ENCODE results near the gene ADGRG6.

ADGRG6 gene

GRCh38 chr6:142349215-142349823 lies 47.5 kb downstream of the ADGRG6 start:
- no peak for DNase-seq (ENCODE audit: low spot score)

DNA sequence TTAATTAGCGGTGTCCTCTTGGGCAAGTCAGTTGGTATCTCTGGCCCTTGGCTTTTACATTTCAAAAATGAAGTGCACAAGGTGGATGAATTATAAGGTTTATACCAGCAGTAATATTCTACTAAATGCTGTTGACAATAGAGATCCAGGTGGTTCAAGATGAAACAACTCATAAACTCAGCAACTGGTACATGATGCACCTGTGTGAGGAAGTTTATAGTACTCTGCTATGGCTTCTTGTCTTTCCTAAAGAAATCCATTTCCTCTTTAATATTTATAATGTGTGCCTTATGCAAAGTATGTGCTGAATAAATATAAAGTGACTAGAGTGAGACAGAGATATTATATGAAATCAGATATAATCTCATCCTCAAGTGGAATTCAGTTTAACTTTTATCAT lies 48.5 kb downstream of the ADGRG6 start:
- no peak for DNase-seq (ENCODE audit: low spot score)

- no peak for DNase-seq (ENCODE audit: low spot score)
Observed at GRCh38 chr6:142353690-142354089, 51.9 kb downstream of the ADGRG6 start.

DNA sequence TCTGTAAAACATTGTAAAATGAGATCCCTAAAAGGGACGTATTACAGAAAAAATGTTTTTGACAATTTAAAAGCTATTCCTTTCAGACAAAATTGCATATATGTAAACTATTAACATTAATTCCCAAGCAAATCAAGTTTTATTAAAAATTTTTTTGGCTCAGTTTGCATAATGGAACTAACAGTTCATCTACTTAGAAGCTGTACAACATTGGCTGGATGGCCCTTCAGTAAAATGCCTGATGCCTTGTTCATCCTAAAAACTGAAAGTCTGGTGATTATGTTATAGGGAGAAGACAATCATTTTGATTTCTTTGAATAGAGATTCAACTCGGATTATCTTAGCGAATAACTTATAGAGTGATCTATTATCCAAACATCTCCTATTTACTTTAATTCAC lies 52.8 kb downstream of the ADGRG6 start:
- no peak for DNase-seq (ENCODE audit: low spot score)

DNA sequence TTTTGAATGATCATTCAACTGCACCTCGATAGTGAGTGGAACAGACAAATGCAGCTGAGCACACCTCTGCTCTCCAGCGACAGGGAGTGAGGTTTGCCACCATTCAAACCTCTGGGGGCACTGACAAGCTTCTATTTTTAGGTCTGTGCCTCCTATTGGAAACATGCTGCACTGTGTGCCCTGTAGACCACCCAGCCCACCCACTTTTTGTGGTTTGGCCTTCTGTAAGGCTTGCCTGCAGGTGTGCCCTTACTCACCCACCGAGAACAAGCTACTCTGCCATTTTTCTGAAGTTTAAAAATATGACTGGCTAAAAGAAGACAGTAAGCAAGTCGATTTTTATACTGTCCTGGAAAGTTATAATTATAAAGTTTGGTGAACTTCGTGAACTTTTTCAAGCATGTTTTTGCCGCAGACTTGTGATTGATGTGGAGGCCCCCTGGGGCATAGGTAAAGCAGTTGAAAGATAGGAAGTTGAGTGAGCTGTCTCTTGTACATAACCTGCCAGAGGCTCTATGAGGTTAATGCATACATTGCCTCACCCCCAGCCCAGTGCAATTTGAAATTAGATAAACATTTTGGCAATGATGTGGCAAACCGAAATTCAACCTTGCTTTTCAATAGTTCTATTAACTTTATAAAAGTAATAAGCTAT lies 53.8 kb downstream of the ADGRG6 start:
- DNase-seq (ENCODE audit: low spot score) = no peak

DNA sequence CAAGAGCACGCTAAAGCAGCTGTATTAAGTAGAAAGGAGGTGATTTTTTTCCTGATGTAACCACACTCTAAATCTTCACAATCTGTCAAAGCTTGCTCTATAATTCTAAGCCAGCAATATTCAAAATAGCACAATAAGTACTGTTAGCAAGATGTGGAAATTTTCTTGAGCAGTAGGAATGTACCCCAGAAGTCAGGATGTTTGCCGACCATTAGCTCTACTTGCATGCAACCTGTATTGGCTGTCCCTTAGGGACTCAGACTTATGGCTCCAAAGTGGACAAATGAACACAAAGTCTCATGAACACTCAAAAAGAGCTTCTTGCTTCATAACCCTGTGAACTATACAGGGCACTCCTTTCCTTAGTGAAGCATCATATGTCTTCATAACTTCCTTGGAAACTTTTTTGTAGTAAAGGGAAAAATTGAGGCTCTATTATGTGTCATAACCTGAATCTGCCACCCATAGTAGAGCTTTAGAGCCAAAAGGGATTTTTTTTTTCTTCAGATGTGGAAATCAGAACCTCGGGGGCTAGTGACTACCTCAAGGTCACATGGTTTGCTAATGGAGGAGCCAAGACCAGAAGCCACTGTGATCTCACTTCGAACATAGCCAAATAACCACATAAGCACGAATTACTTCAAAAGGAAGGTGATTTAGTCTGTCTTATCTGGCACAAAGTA lies 54.5 kb downstream of the ADGRG6 start:
- no peak for DNase-seq (ENCODE audit: low spot score)

GRCh38 chr6:142356884-142357225 lies 55.0 kb downstream of the ADGRG6 start:
- DNase-seq (ENCODE audit: low spot score) = no peak

DNA sequence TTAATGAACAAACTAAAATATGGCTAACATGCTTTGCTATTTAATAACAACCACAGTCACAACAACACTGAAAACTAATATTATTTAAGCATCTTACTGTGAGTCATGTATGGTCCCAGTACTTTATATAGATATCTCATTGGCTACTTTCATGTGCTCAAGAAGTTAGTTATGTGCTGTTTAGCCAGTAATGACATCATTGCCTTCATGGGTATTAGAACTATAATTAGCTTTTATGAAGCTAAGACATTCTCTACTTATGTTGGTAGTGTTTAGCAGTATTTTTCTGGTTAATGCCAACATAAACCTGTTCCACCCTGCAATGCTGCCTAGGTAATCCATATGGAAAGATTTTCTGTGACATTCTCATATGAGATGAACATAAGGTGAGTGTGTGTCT lies 56.1 kb downstream of the ADGRG6 start:
- no peak for DNase-seq (ENCODE audit: low spot score)

DNA sequence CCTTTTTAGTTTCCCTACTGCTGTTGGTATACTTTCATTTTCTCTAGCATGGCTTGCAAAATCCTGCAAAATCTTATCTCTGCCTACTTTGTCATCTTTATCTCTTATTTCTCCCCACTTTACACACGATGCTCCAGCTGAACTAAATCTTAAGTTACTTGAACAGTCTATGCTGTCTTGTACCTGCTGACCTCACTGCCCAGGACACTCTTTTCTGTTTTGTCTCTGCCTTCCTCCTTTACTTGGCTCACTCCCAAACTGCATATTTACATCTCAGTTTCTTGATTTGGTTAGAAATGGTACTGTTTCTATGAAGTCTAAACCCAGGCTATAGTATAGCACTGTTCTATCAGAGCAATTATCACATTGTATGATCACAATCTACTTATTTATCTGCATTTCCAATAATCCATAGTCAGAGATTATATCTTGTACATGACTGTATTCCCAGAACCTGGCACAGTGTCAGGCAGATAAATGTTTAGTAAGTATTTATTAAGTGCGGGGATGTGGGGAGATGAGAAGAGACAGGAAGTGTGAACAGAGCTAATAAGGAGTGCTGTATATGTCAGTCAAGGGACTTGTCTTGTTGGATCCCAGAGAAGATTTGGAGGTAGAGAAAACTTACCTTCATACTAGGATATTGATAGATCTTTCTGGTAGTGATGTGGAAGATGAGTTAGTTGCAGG lies 57.6 kb downstream of the ADGRG6 start:
- DNase-seq (ENCODE audit: low spot score) = no peak

GRCh38 chr6:142361345-142361744 lies 59.5 kb downstream of the ADGRG6 start:
- no peak for DNase-seq (ENCODE audit: low spot score)

DNA sequence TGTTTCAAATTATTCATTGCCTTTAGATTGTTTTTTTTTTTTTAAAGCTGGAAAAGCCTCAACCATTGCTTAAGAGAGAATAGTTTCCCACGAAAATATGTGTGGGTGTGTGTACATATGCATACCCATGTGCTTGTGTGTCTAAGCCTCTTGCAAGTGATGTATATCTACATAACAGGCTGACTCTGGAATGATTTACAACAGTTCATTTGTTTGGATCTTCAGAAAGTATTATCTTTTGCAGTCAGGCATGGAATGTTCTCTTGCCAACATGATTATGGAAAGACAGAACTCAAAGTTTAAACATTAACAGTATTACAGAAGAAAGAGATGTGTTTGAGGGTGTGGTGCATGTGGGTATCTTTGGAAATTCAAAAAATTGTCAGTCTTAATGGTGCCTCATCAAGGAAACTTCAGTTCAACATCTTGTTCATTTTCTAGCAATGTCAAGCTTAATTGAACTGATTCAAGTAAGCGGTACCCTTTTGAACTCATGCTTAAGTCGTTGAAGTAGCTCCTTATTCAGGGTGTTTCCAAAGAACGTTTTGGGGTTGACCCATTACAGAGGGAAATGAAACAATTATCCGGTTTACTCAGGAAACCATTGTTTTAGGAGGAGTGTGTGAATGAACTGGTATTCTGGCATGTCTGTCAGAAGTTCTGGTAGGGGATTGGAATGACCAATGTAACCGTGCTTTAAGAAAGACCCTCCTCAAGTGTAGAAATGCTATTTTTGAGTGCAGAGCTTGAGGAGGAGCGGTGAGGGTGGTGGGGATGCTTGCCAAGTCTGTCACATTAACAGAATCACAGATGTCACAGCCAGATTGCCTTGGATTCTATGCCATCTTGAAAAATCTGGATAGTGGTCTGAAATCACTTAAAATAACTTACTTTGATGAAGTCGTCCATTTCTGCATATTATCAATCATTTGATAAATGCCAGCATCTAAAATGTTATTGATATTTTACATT lies 60.3 kb downstream of the ADGRG6 start:
- no peak for DNase-seq (ENCODE audit: low spot score)

DNA sequence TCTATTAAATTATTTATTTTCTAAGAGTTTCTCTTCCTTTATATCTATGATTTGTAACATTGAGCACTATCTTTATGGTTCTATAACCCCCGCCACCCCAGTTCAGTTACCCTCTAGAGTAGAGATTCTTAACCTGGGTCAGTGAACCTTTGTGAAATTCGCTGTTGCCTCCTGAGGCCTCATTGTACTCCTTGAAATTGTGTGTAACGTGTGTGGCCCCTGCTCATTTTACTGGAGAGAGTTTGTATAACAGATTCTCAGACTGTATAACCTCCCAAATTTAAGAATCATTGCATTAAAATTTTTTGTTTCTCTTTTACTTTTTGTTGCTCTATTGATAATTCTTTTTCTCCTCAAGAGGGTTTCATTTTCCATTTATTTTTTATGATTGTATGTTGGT lies 65.3 kb downstream of the ADGRG6 start:
- no peak for DNase-seq (ENCODE audit: low spot score)

DNA sequence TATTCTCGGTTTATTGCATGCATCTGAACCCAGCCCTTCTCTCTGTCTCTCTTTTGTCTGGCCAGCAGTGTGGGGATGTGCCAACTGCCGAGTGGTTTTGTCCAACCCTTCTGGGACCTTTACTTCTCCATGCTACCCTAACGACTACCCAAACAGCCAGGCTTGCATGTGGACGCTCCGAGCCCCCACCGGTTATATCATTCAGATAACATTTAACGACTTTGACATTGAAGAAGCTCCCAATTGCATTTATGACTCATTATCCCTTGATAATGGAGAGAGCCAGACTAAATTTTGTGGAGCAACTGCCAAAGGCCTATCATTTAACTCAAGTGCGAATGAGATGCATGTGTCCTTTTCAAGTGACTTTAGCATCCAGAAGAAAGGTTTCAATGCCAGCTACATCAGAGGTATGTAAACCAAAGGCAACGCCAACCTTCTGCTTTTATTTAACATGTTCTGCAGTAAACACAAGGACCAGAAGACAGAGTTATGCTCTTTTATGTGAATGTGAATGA lies 65.8 kb downstream of the ADGRG6 start:
- DNase-seq (ENCODE audit: low spot score) = no peak

- no peak for DNase-seq (ENCODE audit: low spot score)
Observed at GRCh38 chr6:142369266-142369665, 67.5 kb downstream of the ADGRG6 start.

DNA sequence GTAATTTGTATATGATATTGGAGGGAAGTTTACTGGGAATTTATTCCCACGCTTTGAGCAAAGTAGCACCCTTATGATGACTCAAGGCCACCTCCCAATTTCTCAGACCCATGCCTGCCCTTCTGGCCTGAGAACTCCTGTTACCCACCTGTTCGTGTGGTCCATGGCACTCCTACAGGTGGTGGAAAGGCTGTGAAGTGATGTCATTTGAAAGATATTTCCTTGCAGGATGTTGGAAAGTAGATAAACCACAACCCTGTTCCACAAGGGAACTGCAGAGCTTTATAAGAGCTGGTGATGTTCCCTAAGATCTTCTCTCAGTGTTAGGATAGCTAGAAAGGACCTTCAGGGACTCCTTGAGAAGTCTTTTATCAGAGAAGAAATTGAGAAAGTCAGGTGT lies 70.5 kb downstream of the ADGRG6 start:
- DNase-seq (ENCODE audit: low spot score) = no peak

- no peak for DNase-seq (ENCODE audit: low spot score)
Observed at GRCh38 chr6:142373268-142374090, 71.7 kb downstream of the ADGRG6 start.

DNA sequence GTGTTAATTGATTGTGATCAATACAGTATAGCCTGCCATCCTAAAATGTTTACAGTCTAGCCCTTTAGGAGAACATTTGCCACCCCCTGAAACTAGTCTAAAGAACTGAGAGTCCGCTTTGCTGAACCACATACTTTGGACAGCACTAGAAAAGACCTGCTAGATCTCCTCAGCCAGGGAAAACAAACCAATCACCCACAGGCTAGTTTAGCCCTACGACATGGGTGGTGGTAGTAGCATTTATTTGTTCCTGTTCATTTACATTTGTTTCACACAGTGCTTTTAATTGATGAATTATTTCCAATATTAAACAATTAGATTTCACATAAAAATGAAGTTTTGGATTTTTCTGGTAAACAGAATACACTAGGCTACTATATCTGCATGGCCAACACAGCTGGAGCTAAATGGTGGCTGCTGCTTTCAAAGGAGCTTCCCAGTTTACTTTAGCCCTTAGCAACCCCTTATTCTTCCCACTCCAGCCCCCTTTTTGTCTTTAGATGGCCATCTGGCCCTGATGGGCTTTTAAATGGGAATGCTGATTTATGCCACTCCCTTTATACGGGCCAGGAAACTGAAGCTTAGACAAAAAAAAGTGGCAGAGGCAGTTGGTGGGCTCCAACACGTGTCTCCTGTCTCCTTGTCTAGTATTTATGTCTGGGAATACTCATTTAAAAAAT lies 72.4 kb downstream of the ADGRG6 start:
- DNase-seq (ENCODE audit: low spot score) = no peak

DNA sequence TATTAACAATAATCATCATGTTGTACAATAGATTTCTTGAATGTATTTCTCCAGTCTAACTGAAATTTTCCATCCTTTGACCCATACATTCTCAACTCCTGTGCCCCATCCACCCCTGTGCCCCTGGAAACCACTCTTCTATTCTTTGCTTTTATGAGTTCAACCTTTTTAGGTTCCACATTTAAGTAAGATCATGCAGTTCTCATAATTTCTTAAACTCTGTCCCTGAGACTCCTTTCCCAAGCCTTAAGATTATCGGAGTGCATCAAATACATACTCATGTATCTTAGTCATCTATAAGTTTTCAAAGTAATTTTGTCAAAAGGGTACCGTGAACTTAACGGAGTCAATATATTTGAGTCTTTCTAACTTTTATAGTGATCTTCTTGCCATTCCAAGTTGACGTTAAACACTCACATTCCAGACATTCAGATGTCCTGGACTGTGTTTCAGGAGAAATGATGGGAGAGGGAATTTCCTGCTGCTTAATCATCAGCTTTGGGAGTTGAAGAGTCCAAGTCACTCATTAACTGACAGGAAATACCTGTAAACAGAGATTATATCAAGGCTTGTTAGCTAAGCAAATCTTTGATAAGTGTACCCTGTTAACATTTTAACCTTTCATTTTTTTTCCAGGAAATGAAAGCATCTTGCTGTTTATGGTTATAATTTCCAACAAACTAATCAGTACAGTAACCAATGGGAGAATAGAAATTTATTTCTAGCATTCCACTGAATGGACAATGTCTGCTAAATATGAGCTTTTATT lies 73.3 kb downstream of the ADGRG6 start:
- no peak for DNase-seq (ENCODE audit: low spot score)

DNA sequence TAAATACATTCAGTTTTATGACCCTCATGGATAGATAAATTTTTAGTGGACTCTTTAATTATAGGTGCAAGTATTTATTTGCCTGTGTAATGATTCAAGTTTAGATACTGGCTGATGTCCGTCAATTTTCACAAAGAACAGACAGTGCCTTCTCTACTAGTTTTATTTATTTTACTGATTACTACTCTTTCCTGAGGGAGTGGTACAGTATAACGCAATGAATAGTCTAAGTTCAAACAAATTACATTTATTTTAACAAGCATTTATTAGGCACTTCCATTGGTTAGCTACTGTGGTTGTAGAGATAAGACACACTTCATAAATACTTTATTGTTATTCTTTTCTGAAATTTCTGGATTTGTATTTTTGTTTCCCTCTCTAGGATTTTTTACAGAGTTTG lies 74.3 kb downstream of the ADGRG6 start:
- no peak for DNase-seq (ENCODE audit: low spot score)

All from activated CD4-positive, alpha-beta T cell treated with anti-CD3 and anti-CD28 coated beads, Interleukin-2, Interleukin-4, amounts not matched to agents 100 ng/mL and 50 ng/mL, durations not matched to agents 16 hours and 8 hours (primary cell).